ENCODE results near the gene CELF2. TPM values are rescaled to one million over a fixed set of nuclear protein-coding genes. Genes with fewer than 3 reads are reported as not detected.

The CELF2 gene
- 3.8 and 5.7 TPM in 2 replicates for total RNA-seq
- long read RNA-seq, full-length matches to known transcripts: 2 of 17 reads
- long read RNA-seq, partial matches to known transcripts: 0 of 17 reads
- long read RNA-seq, other reads (novel, unspliced or antisense): 15 of 17 reads

DNA sequence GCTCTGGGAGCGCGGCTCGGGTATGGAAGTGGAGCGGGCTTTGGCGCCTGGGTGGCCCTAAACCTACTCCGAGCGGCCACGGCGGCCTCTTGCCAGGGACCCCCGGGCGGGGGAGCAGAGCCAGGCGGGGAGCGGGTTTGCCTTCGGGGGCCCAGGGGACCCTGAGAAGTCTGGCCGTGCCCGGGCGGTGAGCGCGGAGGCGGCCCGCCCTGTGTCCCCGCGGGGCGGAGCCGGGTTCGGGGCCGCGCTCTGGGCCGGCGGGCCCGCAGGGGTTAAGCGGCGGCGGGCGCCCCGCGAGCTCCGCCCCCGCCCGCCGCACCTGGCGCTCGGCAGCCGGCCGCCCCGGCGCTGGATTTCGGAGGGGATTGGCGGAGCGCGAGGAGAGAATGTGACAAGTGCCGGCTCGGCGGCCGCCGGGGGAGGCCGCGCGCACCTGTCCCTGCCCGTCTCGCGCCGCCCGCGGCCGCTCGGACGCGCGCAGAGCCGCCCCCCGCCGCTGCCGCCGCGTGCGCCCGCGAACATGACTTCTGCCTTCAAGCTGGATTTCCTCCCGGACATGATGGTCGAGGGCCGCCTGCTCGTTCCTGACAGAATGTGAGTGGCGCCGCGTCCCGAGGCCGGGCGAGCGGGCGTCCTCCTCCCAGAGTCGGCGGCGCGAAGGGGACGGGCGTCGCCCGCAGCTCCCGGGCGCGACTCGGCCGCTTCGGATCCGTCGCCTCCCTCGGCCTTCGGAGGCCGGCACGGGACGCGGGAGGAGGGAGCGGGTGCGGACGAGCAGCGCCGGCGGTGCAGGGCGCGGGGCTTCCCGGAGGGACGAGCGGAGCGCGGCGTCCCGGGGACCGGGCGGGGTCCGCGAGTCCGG, at the start of gene CELF2:
TSS of gene CELF2 (plus strand) at position 303 of the 862 bp plus-strand sequence. CDS start at position 521, 218 bp downstream.
- H3K9me3 Mint-ChIP-seq (ENCODE audit: low read depth): no peaks in the 10 kb centered on the region
- peaks cover 82% of the 10 kb centered on the region for H3K27me3 Mint-ChIP-seq
- no peaks in the 10 kb centered on the region for H3K36me3 Mint-ChIP-seq (ENCODE audit: insufficient read depth)
- peak; percentile 73 for DNase-seq (ENCODE audit: low spot score, unreplicated experiment)
- TF ChIP-seq, protein P1, sequence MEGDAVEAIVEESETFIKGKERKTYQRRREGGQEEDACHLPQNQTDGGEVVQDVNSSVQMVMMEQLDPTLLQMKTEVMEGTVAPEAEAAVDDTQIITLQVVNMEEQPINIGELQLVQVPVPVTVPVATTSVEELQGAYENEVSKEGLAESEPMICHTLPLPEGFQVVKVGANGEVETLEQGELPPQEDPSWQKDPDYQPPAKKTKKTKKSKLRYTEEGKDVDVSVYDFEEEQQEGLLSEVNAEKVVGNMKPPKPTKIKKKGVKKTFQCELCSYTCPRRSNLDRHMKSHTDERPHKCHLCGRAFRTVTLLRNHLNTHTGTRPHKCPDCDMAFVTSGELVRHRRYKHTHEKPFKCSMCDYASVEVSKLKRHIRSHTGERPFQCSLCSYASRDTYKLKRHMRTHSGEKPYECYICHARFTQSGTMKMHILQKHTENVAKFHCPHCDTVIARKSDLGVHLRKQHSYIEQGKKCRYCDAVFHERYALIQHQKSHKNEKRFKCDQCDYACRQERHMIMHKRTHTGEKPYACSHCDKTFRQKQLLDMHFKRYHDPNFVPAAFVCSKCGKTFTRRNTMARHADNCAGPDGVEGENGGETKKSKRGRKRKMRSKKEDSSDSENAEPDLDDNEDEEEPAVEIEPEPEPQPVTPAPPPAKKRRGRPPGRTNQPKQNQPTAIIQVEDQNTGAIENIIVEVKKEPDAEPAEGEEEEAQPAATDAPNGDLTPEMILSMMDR (IDR thresholded peaks at IDR 0.05; ENCODE audit: unreplicated experiment): no peak
- peak within 1 kb of the TSS; percentile 78 for H3K27ac Mint-ChIP-seq
- H3K4me1 Mint-ChIP-seq (ENCODE audit: low read depth): peaks cover 4% of the 10 kb centered on the region
- peak within 1 kb of the TSS; percentile 71 for H3K4me3 Mint-ChIP-seq (ENCODE audit: low read depth)

DNA sequence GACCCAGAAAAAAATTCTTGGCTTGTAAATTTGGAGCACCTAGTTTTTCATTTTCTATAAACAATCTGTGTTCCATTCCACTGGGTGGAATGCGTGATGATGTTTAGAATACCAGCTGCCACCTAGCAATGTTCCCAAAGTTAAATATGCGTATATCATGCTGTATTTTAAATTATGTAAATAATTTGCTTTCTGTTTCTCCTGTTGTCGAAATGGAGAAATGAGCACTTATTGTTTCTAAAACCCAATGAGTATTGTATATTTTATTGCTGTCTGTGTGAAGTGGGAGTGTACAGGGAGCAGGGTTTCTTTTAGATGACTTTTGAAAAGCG, 49.4 kb upstream of the CELF2 start:
- no peaks in the 10 kb centered on the region for H3K9me3 Mint-ChIP-seq (ENCODE audit: low read depth)
- H3K4me3 Mint-ChIP-seq (ENCODE audit: low read depth): no peak overlapping the region
- peaks cover 5% of the 10 kb centered on the region for H3K4me1 Mint-ChIP-seq (ENCODE audit: low read depth)
- H3K36me3 Mint-ChIP-seq (ENCODE audit: insufficient read depth): no peaks in the 10 kb centered on the region
- H3K27ac Mint-ChIP-seq: no peak overlapping the region
- TF ChIP-seq, protein P1 (IDR thresholded peaks at IDR 0.05; ENCODE audit: unreplicated experiment): no peak
- no peak for DNase-seq (ENCODE audit: low spot score, unreplicated experiment)
- H3K27me3 Mint-ChIP-seq: peaks cover 21% of the 10 kb centered on the region

DNA sequence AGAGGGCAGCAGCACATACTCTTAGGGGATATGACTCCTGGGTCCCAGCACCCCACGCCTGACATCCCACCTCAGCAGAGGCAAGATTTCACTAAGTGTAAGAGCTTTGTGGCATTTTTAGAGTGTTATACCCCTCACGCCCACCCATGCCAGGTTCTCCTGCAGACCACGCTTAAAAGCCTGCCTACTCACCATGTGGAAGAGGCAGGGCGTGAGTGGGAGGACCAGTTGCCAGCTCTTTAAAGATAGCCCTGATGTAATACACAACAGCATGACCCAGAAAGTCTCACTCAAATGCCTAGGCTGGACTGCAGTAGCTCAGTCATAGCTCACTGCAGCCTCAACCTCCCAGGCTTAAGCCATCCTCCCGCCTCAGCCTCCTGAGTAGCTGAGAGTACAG, 44.4 kb upstream of the CELF2 start:
- Mint-ChIP-seq H3K4me3 (ENCODE audit: low read depth) (no peak overlapping the region), H3K36me3 (ENCODE audit: insufficient read depth) (no peaks in the 10 kb centered on the region), H3K27me3 (peaks cover 43% of the 10 kb centered on the region), H3K27ac (no peak overlapping the region), H3K4me1 (ENCODE audit: low read depth) (no peaks in the 10 kb centered on the region), H3K9me3 (ENCODE audit: low read depth) (no peaks in the 10 kb centered on the region)
- TF ChIP-seq, protein P1 (IDR thresholded peaks at IDR 0.05; ENCODE audit: unreplicated experiment): no peak
- DNase-seq (ENCODE audit: low spot score, unreplicated experiment): no peak

DNA sequence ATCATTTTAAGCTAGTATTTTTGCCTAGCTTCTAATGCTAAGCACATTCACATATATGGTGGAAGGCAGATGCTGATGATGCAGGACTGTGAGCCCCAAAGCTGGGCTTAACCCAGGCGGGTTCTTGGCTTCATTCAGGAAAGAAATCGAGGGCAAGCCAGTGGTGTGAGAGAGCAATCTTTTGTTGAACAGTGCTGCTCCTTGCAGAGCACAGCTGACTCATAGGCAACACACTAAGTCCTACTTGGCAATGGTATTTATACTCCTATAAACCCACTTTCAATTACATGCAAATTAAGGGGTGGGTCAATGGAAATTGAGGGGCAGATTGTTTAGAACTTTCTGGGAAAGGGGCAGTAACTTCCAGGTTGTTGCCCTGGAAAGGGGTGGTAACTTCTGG, 42.0 kb upstream of the CELF2 start:
- Mint-ChIP-seq H3K4me1 (ENCODE audit: low read depth) (peaks cover 3% of the 10 kb centered on the region), H3K4me3 (ENCODE audit: low read depth) (no peak overlapping the region), H3K36me3 (ENCODE audit: insufficient read depth) (no peaks in the 10 kb centered on the region), H3K27me3 (peaks cover 53% of the 10 kb centered on the region), H3K9me3 (ENCODE audit: low read depth) (no peaks in the 10 kb centered on the region), H3K27ac (no peak overlapping the region)
- no peak for DNase-seq (ENCODE audit: low spot score, unreplicated experiment)
- TF ChIP-seq, protein P1 (IDR thresholded peaks at IDR 0.05; ENCODE audit: unreplicated experiment): no peak

DNA sequence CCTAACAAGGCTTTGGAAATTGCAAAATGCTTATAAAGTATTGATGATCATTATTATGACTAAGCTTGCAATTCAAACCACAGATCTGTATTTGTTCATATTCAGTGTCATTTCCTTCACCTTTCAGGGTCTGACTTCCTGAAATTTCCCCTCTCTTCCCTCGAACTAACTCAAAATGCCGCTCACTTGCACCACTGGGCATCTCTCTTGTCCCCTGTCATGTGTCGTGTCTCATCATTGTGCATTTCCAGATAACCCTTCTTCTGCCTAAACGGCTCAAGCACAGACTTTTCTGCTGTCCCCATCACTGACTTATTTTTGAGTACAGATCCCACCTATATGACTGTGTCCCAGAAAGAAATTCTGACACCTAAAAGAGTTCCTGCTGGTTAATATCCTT, 41.0 kb upstream of the CELF2 start:
- Mint-ChIP-seq H3K4me1 (ENCODE audit: low read depth) (peaks cover 3% of the 10 kb centered on the region), H3K4me3 (ENCODE audit: low read depth) (no peak overlapping the region), H3K36me3 (ENCODE audit: insufficient read depth) (no peaks in the 10 kb centered on the region), H3K27me3 (peaks cover 53% of the 10 kb centered on the region), H3K27ac (no peak overlapping the region), H3K9me3 (ENCODE audit: low read depth) (no peaks in the 10 kb centered on the region)
- DNase-seq (ENCODE audit: low spot score, unreplicated experiment): no peak
- TF ChIP-seq, protein P1 (IDR thresholded peaks at IDR 0.05; ENCODE audit: unreplicated experiment): no peak
